NCI-H82 (cell line): ENCODE measurements around the gene EMP2.
A peak's percentile ranks its signal among the peaks of the same experiment; 100 is the strongest.

Source experiments
- DNase-seq: peaks from one replicate; lab custom pipeline; 2025; lab: John Stamatoyannopoulos, UW

The EMP2 gene

GRCh38 chr16:10610499-10611184 lies 30.2 kb upstream of the EMP2 start:
- DNase-seq: peak; percentile 35

- no peak for DNase-seq
Observed at GRCh38 chr16:10609402-10609774, 29.0 kb upstream of the EMP2 start.

- no peak for DNase-seq
Observed at GRCh38 chr16:10608687-10609401, 28.4 kb upstream of the EMP2 start.

- DNase-seq: no peak
Observed at GRCh38 chr16:10607157-10607556, 26.8 kb upstream of the EMP2 start.

GRCh38 chr16:10606607-10607006 lies 26.2 kb upstream of the EMP2 start:
- DNase-seq: no peak

- no peak for DNase-seq
Observed at GRCh38 chr16:10605636-10606035, 25.2 kb upstream of the EMP2 start.

- no peak for DNase-seq
Observed at GRCh38 chr16:10601444-10602408, 21.3 kb upstream of the EMP2 start.

GRCh38 chr16:10600782-10601443 lies 20.5 kb upstream of the EMP2 start:
- DNase-seq: no peak

- no peak for DNase-seq
Observed at GRCh38 chr16:10599626-10600025, 19.2 kb upstream of the EMP2 start.

GRCh38 chr16:10598157-10598556 lies 17.8 kb upstream of the EMP2 start:
- DNase-seq: no peak

GRCh38 chr16:10597187-10597601 lies 16.8 kb upstream of the EMP2 start:
- DNase-seq: no peak

- DNase-seq: no peak
Observed at GRCh38 chr16:10594312-10594950, 14.0 kb upstream of the EMP2 start.

GRCh38 chr16:10592611-10593010 lies 12.2 kb upstream of the EMP2 start:
- DNase-seq: no peak

- no peak for DNase-seq
Observed at GRCh38 chr16:10590342-10590741, 9.9 kb upstream of the EMP2 start.

GRCh38 chr16:10589109-10589508 lies 8.7 kb upstream of the EMP2 start:
- no peak for DNase-seq

GRCh38 chr16:10587622-10588021 lies 7.2 kb upstream of the EMP2 start:
- no peak for DNase-seq

- no peak for DNase-seq
Observed at GRCh38 chr16:10584981-10585438, 4.6 kb upstream of the EMP2 start.

- DNase-seq: no peak
Observed at GRCh38 chr16:10583269-10583668, 2.9 kb upstream of the EMP2 start.

GRCh38 chr16:10581507-10581906 lies 1.1 kb upstream of the EMP2 start:
- no peak for DNase-seq

GRCh38 chr16:10580883-10581247 lies 467 bp upstream of the EMP2 start:
- DNase-seq: no peak

GRCh38 chr16:10579575-10579964 lies 828 bp downstream of the EMP2 start:
- no peak for DNase-seq
